ENCODE data around the gene RGS7BP. TPM values are rescaled to one million over a fixed set of nuclear protein-coding genes. Genes with fewer than 3 reads are reported as not detected.

The RGS7BP gene
- polyA plus RNA-seq, 1 donor from 2014 or later, result not detected

- H3K36me3 Mint-ChIP-seq, result no peaks in the 10 kb centered on the region
Observed at GRCh38 chr5:64587370-64587769, 81.6 kb downstream of the RGS7BP start.

GRCh38 chr5:64592730-64593341, 87.0 kb downstream of the RGS7BP start:
- no peaks in the 10 kb centered on the region for H3K4me1 Mint-ChIP-seq

More at GRCh38 chr5:64587370-64587769, 81.6 kb downstream of the RGS7BP start:
- Mint-ChIP-seq H3K4me1 (no peaks in the 10 kb centered on the region), H3K27ac (no peak overlapping the region), H3K27me3 (peaks cover 4% of the 10 kb centered on the region), H3K4me3 (no peak overlapping the region), H3K9me3 (peaks cover 0 to 2% (median 0%) of the 10 kb centered on the region in 3 donors)

GRCh38 chr5:64594025-64594424, 88.2 kb downstream of the RGS7BP start:
- no peaks in the 10 kb centered on the region for H3K4me1 Mint-ChIP-seq
- no peak overlapping the region for H3K27ac Mint-ChIP-seq
- no peak overlapping the region for H3K4me3 Mint-ChIP-seq
- no peaks in the 10 kb centered on the region for H3K9me3 Mint-ChIP-seq
- no peaks in the 10 kb centered on the region for H3K36me3 Mint-ChIP-seq
- peaks cover 3% of the 10 kb centered on the region for H3K27me3 Mint-ChIP-seq

More at GRCh38 chr5:64592730-64593341, 87.0 kb downstream of the RGS7BP start:
- no peaks in the 10 kb centered on the region for H3K36me3 Mint-ChIP-seq
- H3K4me3 Mint-ChIP-seq, result no peak overlapping the region
- H3K27ac Mint-ChIP-seq, result no peak overlapping the region
- no peaks in the 10 kb centered on the region for H3K9me3 Mint-ChIP-seq
- peaks cover 2% of the 10 kb centered on the region for H3K27me3 Mint-ChIP-seq

GRCh38 chr5:64594601-64595000, 88.8 kb downstream of the RGS7BP start:
- no peaks in the 10 kb centered on the region for H3K4me1 Mint-ChIP-seq
- H3K9me3 Mint-ChIP-seq, result no peaks in the 10 kb centered on the region
- H3K4me3 Mint-ChIP-seq, result no peak overlapping the region
- peaks cover 1% of the 10 kb centered on the region for H3K27me3 Mint-ChIP-seq
- no peak overlapping the region for H3K27ac Mint-ChIP-seq
- H3K36me3 Mint-ChIP-seq, result no peaks in the 10 kb centered on the region

- H3K4me3 Mint-ChIP-seq, result no peak overlapping the region
- H3K36me3 Mint-ChIP-seq, result no peaks in the 10 kb centered on the region
- H3K9me3 Mint-ChIP-seq, result no peaks in the 10 kb centered on the region
Observed at GRCh38 chr5:64595031-64595855, 89.4 kb downstream of the RGS7BP start.

GRCh38 chr5:64599226-64599625, 93.4 kb downstream of the RGS7BP start:
- Mint-ChIP-seq H3K4me1 (no peaks in the 10 kb centered on the region), H3K9me3 (no peaks in the 10 kb centered on the region), H3K27ac (no peak overlapping the region), H3K36me3 (no peaks in the 10 kb centered on the region), H3K4me3 (no peak overlapping the region), H3K27me3 (peaks cover 1% of the 10 kb centered on the region)

More at GRCh38 chr5:64595031-64595855, 89.4 kb downstream of the RGS7BP start:
- Mint-ChIP-seq H3K4me1 (no peaks in the 10 kb centered on the region), H3K27ac (no peak overlapping the region), H3K27me3 (peaks cover 1% of the 10 kb centered on the region)

- Mint-ChIP-seq H3K27ac (no peak overlapping the region), H3K27me3 (no peaks in the 10 kb centered on the region), H3K9me3 (no peaks in the 10 kb centered on the region), H3K4me1 (no peaks in the 10 kb centered on the region), H3K4me3 (no peak overlapping the region), H3K36me3 (no peaks in the 10 kb centered on the region)
Observed at GRCh38 chr5:64603676-64604075, 97.9 kb downstream of the RGS7BP start.

GRCh38 chr5:64606926-64607325, 101.1 kb downstream of the RGS7BP start:
- no peaks in the 10 kb centered on the region for H3K9me3 Mint-ChIP-seq
- no peaks in the 10 kb centered on the region for H3K4me1 Mint-ChIP-seq
- H3K36me3 Mint-ChIP-seq, result no peaks in the 10 kb centered on the region
- H3K4me3 Mint-ChIP-seq, result no peak overlapping the region
- no peak overlapping the region for H3K27ac Mint-ChIP-seq
- no peaks in the 10 kb centered on the region for H3K27me3 Mint-ChIP-seq

GRCh38 chr5:64612344-64612961, 106.6 kb downstream of the RGS7BP start:
- H3K4me1 Mint-ChIP-seq, result no peaks in the 10 kb centered on the region
- no peak overlapping the region for H3K27ac Mint-ChIP-seq
- H3K9me3 Mint-ChIP-seq, result no peaks in the 10 kb centered on the region
- H3K27me3 Mint-ChIP-seq, result peaks cover 2% of the 10 kb centered on the region
- no peak overlapping the region for H3K4me3 Mint-ChIP-seq
- no peaks in the 10 kb centered on the region for H3K36me3 Mint-ChIP-seq

- H3K36me3 Mint-ChIP-seq, result no peaks in the 10 kb centered on the region
- no peaks in the 10 kb centered on the region for H3K4me1 Mint-ChIP-seq
- H3K4me3 Mint-ChIP-seq, result no peak overlapping the region
- no peaks in the 10 kb centered on the region for H3K9me3 Mint-ChIP-seq
- H3K27me3 Mint-ChIP-seq, result peaks cover 2% of the 10 kb centered on the region
- H3K27ac Mint-ChIP-seq, result no peak overlapping the region
Observed at GRCh38 chr5:64615895-64616294, 110.1 kb downstream of the RGS7BP start.

GRCh38 chr5:64619609-64620008, 113.8 kb downstream of the RGS7BP start:
- peaks cover 9% of the 10 kb centered on the region for H3K27me3 Mint-ChIP-seq
- H3K4me3 Mint-ChIP-seq, result no peak overlapping the region
- H3K36me3 Mint-ChIP-seq, result peaks cover 2% of the 10 kb centered on the region
- no peaks in the 10 kb centered on the region for H3K4me1 Mint-ChIP-seq
- no peak overlapping the region for H3K27ac Mint-ChIP-seq
- H3K9me3 Mint-ChIP-seq, result no peaks in the 10 kb centered on the region

GRCh38 chr5:64622991-64623390, 117.2 kb downstream of the RGS7BP start:
- Mint-ChIP-seq H3K4me3 (no peak overlapping the region), H3K27ac (no peak overlapping the region), H3K9me3 (peaks cover 0 to 5% (median 0%) of the 10 kb centered on the region in 3 donors), H3K27me3 (peaks cover 13% of the 10 kb centered on the region), H3K4me1 (no peaks in the 10 kb centered on the region), H3K36me3 (peaks cover 2% of the 10 kb centered on the region)

- peaks cover 0 to 5% (median 0%) of the 10 kb centered on the region in 3 donors for H3K9me3 Mint-ChIP-seq
- H3K27me3 Mint-ChIP-seq, result peaks cover 13% of the 10 kb centered on the region
- H3K4me3 Mint-ChIP-seq, result no peak overlapping the region
- H3K36me3 Mint-ChIP-seq, result peaks cover 2% of the 10 kb centered on the region
- no peaks in the 10 kb centered on the region for H3K4me1 Mint-ChIP-seq
- no peak overlapping the region for H3K27ac Mint-ChIP-seq
Observed at GRCh38 chr5:64625678-64626077, 119.9 kb downstream of the RGS7BP start.

- Mint-ChIP-seq H3K36me3 (no peaks in the 10 kb centered on the region), H3K27ac (no peak overlapping the region), H3K4me3 (no peak overlapping the region), H3K9me3 (peaks cover 0 to 5% (median 0%) of the 10 kb centered on the region in 3 donors), H3K4me1 (no peaks in the 10 kb centered on the region), H3K27me3 (peaks cover 9% of the 10 kb centered on the region)
Observed at GRCh38 chr5:64628901-64629300, 123.1 kb downstream of the RGS7BP start.

- Mint-ChIP-seq H3K27me3 (peaks cover 2% of the 10 kb centered on the region), H3K36me3 (no peaks in the 10 kb centered on the region), H3K27ac (no peak overlapping the region)
Observed at GRCh38 chr5:64629841-64630240, 124.0 kb downstream of the RGS7BP start.

More at GRCh38 chr5:64629841-64630240, 124.0 kb downstream of the RGS7BP start:
- no peaks in the 10 kb centered on the region for H3K4me1 Mint-ChIP-seq
- peaks cover 0 to 5% (median 0%) of the 10 kb centered on the region in 3 donors for H3K9me3 Mint-ChIP-seq
- no peak overlapping the region for H3K4me3 Mint-ChIP-seq

Measured in IgD-negative memory B cell (primary cell).